PC-9 (cell line): ENCODE data around the gene IKZF2. TPM values are rescaled to one million over a fixed set of nuclear protein-coding genes. Genes with fewer than 3 reads are reported as not detected.

ENCODE experiments used
- BruUV-seq: library from RNA; stranded (reverse); fragments of 400-500 nt; replicated peaks from 2 replicates; lab custom pipeline; 2021; lab: Mats Ljungman, UMichigan
- CTCF ChIA-PET: fragments of 300-600 bp; sonication (Branson Sonifier 250); formaldehyde crosslinking; loops from one replicate; lab custom pipeline; 2022; ENCODE audit warnings: antibody characterized with exemption; lab: Charles Lee
- POLR2A ChIA-PET: fragments of 300-600 bp; sonication (Branson Sonifier 250); formaldehyde crosslinking; loops from one replicate; lab custom pipeline; 2022; ENCODE audit warnings: antibody characterized with exemption; ENCODE audit not compliant: unreplicated experiment; lab: Charles Lee
- DNase-seq, 2 experiments: peaks; one replicate each; pipeline versions ENCODE4 v3.0.0 to v3.0.0-alpha.2; 2015 to 2022; ENCODE audit warnings: mixed read lengths in 1 of 2
- H2AFZ ChIP-seq: fragments of 200-600 bp; sonication (generic); 2 replicates; pipeline ENCODE4 v1.8.1; 2017; ENCODE audit warnings: antibody characterized with exemption
- H3F3A ChIP-seq: fragments of 200-600 bp; sonication (generic); 2 replicates; pipeline ENCODE4 v1.8.1; 2017; ENCODE audit warnings: antibody characterized with exemption, mild to moderate bottlenecking, low read depth; ENCODE audit not compliant: insufficient read depth
- H3K27ac ChIP-seq: fragments of 200-600 bp; sonication (generic); 2 replicates; pipeline ENCODE4 v1.6.1; 2016; ENCODE audit warnings: mixed run types
- H3K27me3 ChIP-seq: fragments of 200-600 bp; sonication (generic); 2 replicates; pipeline ENCODE4 v1.6.1; 2016; ENCODE audit warnings: low read depth, mixed run types; ENCODE audit not compliant: insufficient read depth
- H3K36me3 ChIP-seq: fragments of 200-600 bp; sonication (generic); 2 replicates; pipeline ENCODE4 v1.6.1; 2016; ENCODE audit warnings: low read depth, mixed run types
- H3K4me1 ChIP-seq: fragments of 200-600 bp; sonication (generic); replicated peaks from 2 replicates; pipeline ENCODE4 v1.6.1; 2016; ENCODE audit warnings: mixed run types; ENCODE audit not compliant: insufficient read depth
- H3K4me2 ChIP-seq: fragments of 200-600 bp; sonication (generic); 2 replicates; pipeline ENCODE4 v1.6.1; 2017; ENCODE audit warnings: mixed run types
- H3K4me3 ChIP-seq: fragments of 200-600 bp; sonication (generic); 2 replicates; pipeline ENCODE4 v1.6.1; 2016; ENCODE audit warnings: mixed run types
- H3K79me2 ChIP-seq: fragments of 200-600 bp; sonication (generic); 2 replicates; pipeline ENCODE4 v1.6.1; 2017; ENCODE audit warnings: low read depth, mixed run types
- H3K9me2 ChIP-seq: fragments of 200-600 bp; sonication (generic); 2 replicates; pipeline ENCODE4 v1.8.1; 2017; ENCODE audit warnings: mild to moderate bottlenecking; ENCODE audit not compliant: insufficient read depth
- H3K9me3 ChIP-seq: fragments of 200-600 bp; sonication (generic); 2 replicates; pipeline ENCODE4 v1.8.1; 2016; ENCODE audit warnings: low read depth; ENCODE audit not compliant: insufficient read depth
- H4K20me1 ChIP-seq: fragments of 200-600 bp; sonication (generic); 2 replicates; pipeline ENCODE4 v1.8.1; 2017; ENCODE audit not compliant: insufficient read depth
- CTCF ChIP-seq: fragments of 200-600 bp; sonication (generic); conservative IDR thresholded peaks from 2 replicates; pipeline ENCODE4 v1.6.1; 2017; ENCODE audit warnings: mixed run types, antibody characterized with exemption, mild to moderate bottlenecking, moderate library complexity
- EZH2 ChIP-seq: fragments of 200-600 bp; sonication (generic); IDR thresholded peaks from 2 replicates; pipeline ENCODE4 v1.8.0; 2017; ENCODE audit warnings: antibody characterized with exemption, low read depth
- intact Hi-C: fragments of 100-400 bp; cut with micrococcal nuclease; formaldehyde crosslinking; loops from one replicate; pipeline ENCODE4 v1.10.0; 2022; ENCODE audit not compliant: unreplicated experiment
- total RNA-seq: library from RNA; stranded (reverse); gene quantifications from 2 replicates; pipeline ENCODE4 v1.2.3, GENCODE V29; 2021

Gene IKZF2
- total RNA-seq, 1 experiment from 2014 or later: 28.3 TPM

- H3K79me2 ChIP-seq: no peaks in the 10 kb centered on the region
- TF ChIP-seq CTCF: no peak
- no peaks in the 10 kb centered on the region for H3K27me3 ChIP-seq
- 0 out of 2 replicates have a peak, but pooled peaks cover 6% of the 10 kb centered on the region for H3K9me3 ChIP-seq
- BruUV-seq: no TSS peak
- intact Hi-C loops: loop anchor here (5.0 kb wide), 1 partner anchor 193 kb away; the partner anchor contains the start of gene IKZF2
- CTCF ChIA-PET: no interaction called here
- no peaks in the 10 kb centered on the region for H4K20me1 ChIP-seq
- H3K27ac ChIP-seq: no peak overlapping the region
- no peak for DNase-seq
- H2AFZ ChIP-seq: no peak overlapping the region
- H3K9me2 ChIP-seq: no peaks in the 10 kb centered on the region
- peaks cover 44% of the 10 kb centered on the region for H3K4me1 ChIP-seq
- H3K4me2 ChIP-seq: no peak overlapping the region
- no peaks in the 10 kb centered on the region for H3K36me3 ChIP-seq
- no peak overlapping the region for H3K4me3 ChIP-seq
- POLR2A ChIA-PET: no interaction called here
- H3F3A ChIP-seq: peaks cover 16% of the 10 kb centered on the region; the same call in 1 of the 2 replicates
Observed at GRCh38 chr2:212959471-212960117, 191.8 kb downstream of the IKZF2 start.

- Histone ChIP-seq H3K27me3 (no peaks in the 10 kb centered on the region), H3F3A (peaks cover 16% of the 10 kb centered on the region; the same call in 1 of the 2 replicates), H3K4me3 (no peak overlapping the region), H3K4me1 (peaks cover 44% of the 10 kb centered on the region), H3K79me2 (no peaks in the 10 kb centered on the region), H3K9me2 (no peaks in the 10 kb centered on the region), H3K36me3 (no peaks in the 10 kb centered on the region), H3K4me2 (no peak overlapping the region), H3K9me3 (0 out of 2 replicates have a peak, but pooled peaks cover 6% of the 10 kb centered on the region), H4K20me1 (no peaks in the 10 kb centered on the region), H3K27ac (no peak overlapping the region; the same call in 1 of the 2 replicates), H2AFZ (no peak overlapping the region)
- ChIA-PET POLR2A (interaction anchor here (0.6 kb wide), 2 partner anchors 10 to 193 kb away, joined by 3 to 5 read pairs; partner anchors contain the start of gene IKZF2), CTCF (no interaction called here)
- peak in 1 of 2 experiments; percentile 50 for DNase-seq
- no TSS peak for BruUV-seq
- intact Hi-C loops: loop anchor here (5.0 kb wide), 1 partner anchor 193 kb away; the partner anchor contains the start of gene IKZF2
- TF ChIP-seq EZH2: no peak
- no peak for TF ChIP-seq CTCF
Observed at GRCh38 chr2:212958757-212959295, 192.6 kb downstream of the IKZF2 start.

- Histone ChIP-seq H3K36me3 (no peaks in the 10 kb centered on the region), H3K27me3 (no peaks in the 10 kb centered on the region), H3K4me1 (peaks cover 47% of the 10 kb centered on the region), H3K27ac (peak overlapping the region; percentile 86), H3K9me3 (0 out of 2 replicates have a peak, but pooled peaks cover 6% of the 10 kb centered on the region), H3K4me3 (no peak overlapping the region), H3K79me2 (no peaks in the 10 kb centered on the region), H4K20me1 (no peaks in the 10 kb centered on the region), H3K4me2 (no peak overlapping the region), H3F3A (peaks cover 16% of the 10 kb centered on the region; the same call in 1 of the 2 replicates), H2AFZ (no peak overlapping the region), H3K9me2 (no peaks in the 10 kb centered on the region)
- CTCF ChIA-PET: interaction anchor here (1.1 kb wide), 1 partner anchor 181 kb away, joined by 3 read pairs; no protein-coding TSS in a partner anchor
- intact Hi-C loops: loop anchor here (5.0 kb wide), 1 partner anchor 194 kb away; the partner anchor contains the start of gene IKZF2
- POLR2A ChIA-PET: no interaction called here
- no TSS peak for BruUV-seq
- no peak for TF ChIP-seq EZH2
- no peak for TF ChIP-seq CTCF
- no peak for DNase-seq
Observed at GRCh38 chr2:212958133-212958532, 193.3 kb downstream of the IKZF2 start.
